Measurements from ENCODE around the gene COL5A3.

Gene COL5A3

GRCh38 chr19:10010247-10010691 is at the start of gene COL5A3:
COL5A3 (minus strand) TSS chr19:10010504; CDS start chr19:10010385, 119 bp downstream.
- TF ChIP-seq CTCF (IDR thresholded peaks at IDR 0.05; ENCODE audit: borderline replicate concordance, extremely low read depth, low read length, poor library complexity, severe bottlenecking): no peak
- no peak for TF ChIP-seq EZH2 (IDR thresholded peaks at IDR 0.05; ENCODE audit: borderline replicate concordance, low read depth, low read length, severe bottlenecking)
- H3K79me2 ChIP-seq (ENCODE audit: insufficient read depth, low read length): no peaks in the 10 kb centered on the region
- H3K27ac ChIP-seq (ENCODE audit: low read length): no peak within 1 kb of the TSS
- no peaks in the 10 kb centered on the region for H3K4me1 ChIP-seq (ENCODE audit: insufficient read depth, low read length)
- H3K9ac ChIP-seq (ENCODE audit: low read depth, low read length): no peak within 1 kb of the TSS
- H2AFZ ChIP-seq (ENCODE audit: low read depth, low read length): no peak within 1 kb of the TSS
- ATAC-seq (ENCODE audit: insufficient read depth, low read depth): no peak
- no peak within 1 kb of the TSS for H3K4me2 ChIP-seq (ENCODE audit: insufficient read depth, low read length)
- no peaks in the 10 kb centered on the region for H3K27me3 ChIP-seq (ENCODE audit: insufficient read depth, low read length, poor library complexity)
- no peak within 1 kb of the TSS for H3K4me3 ChIP-seq (ENCODE audit: low read depth in 1 of 2, low read length in 2 of 2)
- DNase-seq: no peak
- H4K20me1 ChIP-seq (ENCODE audit: insufficient read depth, low read length): no peaks in the 10 kb centered on the region
- no peaks in the 10 kb centered on the region for H3K36me3 ChIP-seq (ENCODE audit: insufficient read depth, low read length)
- H3K9me3 ChIP-seq (ENCODE audit: insufficient read depth, low read length, severe bottlenecking): no peaks in the 10 kb centered on the region

DNA sequence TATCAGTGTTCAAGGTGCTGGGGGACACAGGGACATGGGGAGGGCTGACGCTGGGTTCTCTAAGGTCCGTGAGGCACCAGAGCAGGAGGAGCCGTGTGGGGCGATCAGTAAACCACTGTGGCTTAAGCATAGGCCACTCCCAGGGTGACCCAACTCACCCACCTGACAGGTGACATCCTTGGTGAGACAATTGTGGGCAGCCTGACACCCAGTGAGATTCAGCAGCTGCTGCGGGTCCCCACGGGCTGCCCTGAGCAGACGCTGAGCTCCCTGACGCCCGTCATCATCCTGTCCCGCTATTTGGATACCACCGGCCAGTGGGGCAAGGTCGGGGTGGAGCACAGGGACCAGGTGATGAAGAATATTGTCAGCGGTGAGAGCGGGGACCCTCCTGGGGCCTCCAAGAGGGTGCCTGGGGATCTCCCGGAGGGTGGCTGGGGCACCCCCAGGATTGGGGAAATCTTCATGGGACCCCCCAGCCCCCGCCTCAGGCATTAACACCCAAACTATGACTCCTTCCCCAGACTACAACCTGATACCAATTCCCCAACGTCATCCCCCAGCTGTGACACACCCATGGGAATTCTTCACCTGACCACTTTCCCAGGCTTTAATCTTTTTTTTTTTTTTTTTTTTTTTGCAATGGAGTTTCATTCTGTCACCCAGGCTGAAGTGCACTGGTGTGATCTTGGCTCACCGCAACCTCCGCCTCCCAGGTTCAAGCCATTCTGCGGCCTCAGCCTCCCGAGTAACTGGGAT is 42.5 kb upstream of the COL5A3 start:
- Histone ChIP-seq H3K9me3 (ENCODE audit: insufficient read depth, low read length, severe bottlenecking) (no peaks in the 10 kb centered on the region), H3K9ac (ENCODE audit: low read depth, low read length) (no peak overlapping the region), H3K27ac (ENCODE audit: low read length) (no peak overlapping the region), H3K27me3 (ENCODE audit: insufficient read depth, low read length, poor library complexity) (no peaks in the 10 kb centered on the region), H3K4me3 (ENCODE audit: low read depth in 1 of 2, low read length in 2 of 2) (no peak overlapping the region), H2AFZ (ENCODE audit: low read depth, low read length) (no peak overlapping the region), H3K79me2 (ENCODE audit: insufficient read depth, low read length) (no peaks in the 10 kb centered on the region), H3K4me2 (ENCODE audit: insufficient read depth, low read length) (no peak overlapping the region), H3K4me1 (ENCODE audit: insufficient read depth, low read length) (no peaks in the 10 kb centered on the region), H4K20me1 (ENCODE audit: insufficient read depth, low read length) (no peaks in the 10 kb centered on the region), H3K36me3 (ENCODE audit: insufficient read depth, low read length) (no peaks in the 10 kb centered on the region)
- DNase-seq: no peak
- TF ChIP-seq CTCF (IDR thresholded peaks at IDR 0.05; ENCODE audit: borderline replicate concordance, extremely low read depth, low read length, poor library complexity, severe bottlenecking) (no peak), EZH2 (IDR thresholded peaks at IDR 0.05; ENCODE audit: borderline replicate concordance, low read depth, low read length, severe bottlenecking) (no peak)
- no peak for ATAC-seq (ENCODE audit: insufficient read depth, low read depth)

GRCh38 chr19:10049626-10050025 is 39.3 kb upstream of the COL5A3 start:
- Histone ChIP-seq H3K9me3 (ENCODE audit: insufficient read depth, low read length, severe bottlenecking) (peaks cover 9% of the 10 kb centered on the region), H4K20me1 (ENCODE audit: insufficient read depth, low read length) (no peaks in the 10 kb centered on the region; the same call in 1 of the 2 replicates), H3K27me3 (ENCODE audit: insufficient read depth, low read length, poor library complexity) (no peaks in the 10 kb centered on the region), H3K4me1 (ENCODE audit: insufficient read depth, low read length) (no peaks in the 10 kb centered on the region), H3K27ac (ENCODE audit: low read length) (no peak overlapping the region), H3K36me3 (ENCODE audit: insufficient read depth, low read length) (no peaks in the 10 kb centered on the region), H3K79me2 (ENCODE audit: insufficient read depth, low read length) (no peaks in the 10 kb centered on the region), H2AFZ (ENCODE audit: low read depth, low read length) (no peak overlapping the region), H3K4me3 (ENCODE audit: low read depth in 1 of 2, low read length in 2 of 2) (no peak overlapping the region), H3K9ac (ENCODE audit: low read depth, low read length) (no peak overlapping the region), H3K4me2 (ENCODE audit: insufficient read depth, low read length) (no peak overlapping the region)
- ATAC-seq (ENCODE audit: insufficient read depth, low read depth): no peak
- TF ChIP-seq CTCF (IDR thresholded peaks at IDR 0.05; ENCODE audit: borderline replicate concordance, extremely low read depth, low read length, poor library complexity, severe bottlenecking): no peak
- TF ChIP-seq EZH2 (IDR thresholded peaks at IDR 0.05; ENCODE audit: borderline replicate concordance, low read depth, low read length, severe bottlenecking): no peak
- DNase-seq: no peak

Measured in DND-41 (cell line).